Measurements from ENCODE around the gene CIAO3.

DNA sequence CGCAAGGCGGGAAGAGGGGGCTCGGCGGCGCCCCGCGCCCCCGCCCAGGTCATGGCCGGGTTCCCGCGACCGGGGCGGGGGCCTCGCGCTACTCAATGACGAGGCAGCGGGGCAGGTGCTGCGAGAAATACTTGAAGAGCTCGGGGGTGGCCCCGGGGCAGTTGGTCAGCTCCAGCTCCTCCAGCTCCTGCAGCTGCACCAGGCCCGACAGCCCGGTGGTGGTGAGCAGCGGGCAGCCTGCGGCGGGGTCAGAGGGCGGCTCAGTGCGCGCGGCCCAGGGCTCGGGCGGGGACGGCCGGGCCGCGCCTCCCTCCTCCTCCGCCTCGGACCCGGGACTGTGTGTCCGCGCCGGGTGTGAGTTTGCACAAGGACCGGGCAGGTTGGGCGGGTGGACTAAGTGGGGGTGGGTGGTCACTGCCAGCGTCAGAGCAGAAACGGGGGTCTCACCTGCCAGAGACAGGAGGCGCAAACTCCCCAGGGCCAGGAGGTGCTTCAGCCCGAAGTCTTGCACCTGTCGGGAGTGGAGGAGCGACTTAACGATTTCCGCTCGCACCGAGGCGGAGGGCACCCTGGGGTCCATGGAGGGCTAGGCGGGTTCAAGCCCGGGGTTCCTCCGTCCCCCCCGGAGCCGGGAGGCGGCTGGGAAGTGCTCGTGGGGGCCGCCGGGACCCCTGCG, 46.5 kb downstream of the CIAO3 start:
- TF ChIP-seq PPARA (CRISPR knock-in tag; IDR thresholded peaks at IDR 0.05; ENCODE audit: borderline replicate concordance) (no peak), CSDC2 (CRISPR knock-in tag; IDR thresholded peaks at IDR 0.05) (no peak), ZNF8 (CRISPR knock-in tag; IDR thresholded peaks at IDR 0.05) (no peak), GLIS3 (CRISPR knock-in tag; IDR thresholded peaks at IDR 0.05) (no peak), RARB (CRISPR knock-in tag; IDR thresholded peaks at IDR 0.05) (no peak), ZC3H10 (CRISPR knock-in tag; IDR thresholded peaks at IDR 0.05) (no peak), ZFP3 (CRISPR knock-in tag; IDR thresholded peaks at IDR 0.05) (no peak), ZNF70 (CRISPR knock-in tag; IDR thresholded peaks at IDR 0.05) (no peak), ARNTL (CRISPR knock-in tag; IDR thresholded peaks at IDR 0.05; ENCODE audit: borderline replicate concordance, low read depth) (no peak), TOX (CRISPR knock-in tag; IDR thresholded peaks at IDR 0.05; ENCODE audit: borderline replicate concordance) (no peak)
- TF ChIP-seq, protein P1, sequence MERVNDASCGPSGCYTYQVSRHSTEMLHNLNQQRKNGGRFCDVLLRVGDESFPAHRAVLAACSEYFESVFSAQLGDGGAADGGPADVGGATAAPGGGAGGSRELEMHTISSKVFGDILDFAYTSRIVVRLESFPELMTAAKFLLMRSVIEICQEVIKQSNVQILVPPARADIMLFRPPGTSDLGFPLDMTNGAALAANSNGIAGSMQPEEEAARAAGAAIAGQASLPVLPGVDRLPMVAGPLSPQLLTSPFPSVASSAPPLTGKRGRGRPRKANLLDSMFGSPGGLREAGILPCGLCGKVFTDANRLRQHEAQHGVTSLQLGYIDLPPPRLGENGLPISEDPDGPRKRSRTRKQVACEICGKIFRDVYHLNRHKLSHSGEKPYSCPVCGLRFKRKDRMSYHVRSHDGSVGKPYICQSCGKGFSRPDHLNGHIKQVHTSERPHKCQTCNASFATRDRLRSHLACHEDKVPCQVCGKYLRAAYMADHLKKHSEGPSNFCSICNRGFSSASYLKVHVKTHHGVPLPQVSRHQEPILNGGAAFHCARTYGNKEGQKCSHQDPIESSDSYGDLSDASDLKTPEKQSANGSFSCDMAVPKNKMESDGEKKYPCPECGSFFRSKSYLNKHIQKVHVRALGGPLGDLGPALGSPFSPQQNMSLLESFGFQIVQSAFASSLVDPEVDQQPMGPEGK (CRISPR knock-in tag; IDR thresholded peaks at IDR 0.05; ENCODE audit: borderline replicate concordance), result no peak
- TF ChIP-seq, protein P2, sequence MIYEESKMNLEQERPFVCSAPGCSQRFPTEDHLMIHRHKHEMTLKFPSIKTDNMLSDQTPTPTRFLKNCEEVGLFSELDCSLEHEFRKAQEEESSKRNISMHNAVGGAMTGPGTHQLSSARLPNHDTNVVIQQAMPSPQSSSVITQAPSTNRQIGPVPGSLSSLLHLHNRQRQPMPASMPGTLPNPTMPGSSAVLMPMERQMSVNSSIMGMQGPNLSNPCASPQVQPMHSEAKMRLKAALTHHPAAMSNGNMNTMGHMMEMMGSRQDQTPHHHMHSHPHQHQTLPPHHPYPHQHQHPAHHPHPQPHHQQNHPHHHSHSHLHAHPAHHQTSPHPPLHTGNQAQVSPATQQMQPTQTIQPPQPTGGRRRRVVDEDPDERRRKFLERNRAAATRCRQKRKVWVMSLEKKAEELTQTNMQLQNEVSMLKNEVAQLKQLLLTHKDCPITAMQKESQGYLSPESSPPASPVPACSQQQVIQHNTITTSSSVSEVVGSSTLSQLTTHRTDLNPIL (CRISPR knock-in tag; IDR thresholded peaks at IDR 0.05; ENCODE audit: low read depth), result no peak
- TF ChIP-seq, protein P3, sequence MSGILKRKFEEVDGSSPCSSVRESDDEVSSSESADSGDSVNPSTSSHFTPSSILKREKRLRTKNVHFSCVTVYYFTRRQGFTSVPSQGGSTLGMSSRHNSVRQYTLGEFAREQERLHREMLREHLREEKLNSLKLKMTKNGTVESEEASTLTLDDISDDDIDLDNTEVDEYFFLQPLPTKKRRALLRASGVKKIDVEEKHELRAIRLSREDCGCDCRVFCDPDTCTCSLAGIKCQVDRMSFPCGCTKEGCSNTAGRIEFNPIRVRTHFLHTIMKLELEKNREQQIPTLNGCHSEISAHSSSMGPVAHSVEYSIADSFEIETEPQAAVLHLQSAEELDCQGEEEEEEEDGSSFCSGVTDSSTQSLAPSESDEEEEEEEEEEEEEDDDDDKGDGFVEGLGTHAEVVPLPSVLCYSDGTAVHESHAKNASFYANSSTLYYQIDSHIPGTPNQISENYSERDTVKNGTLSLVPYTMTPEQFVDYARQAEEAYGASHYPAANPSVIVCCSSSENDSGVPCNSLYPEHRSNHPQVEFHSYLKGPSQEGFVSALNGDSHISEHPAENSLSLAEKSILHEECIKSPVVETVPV (CRISPR knock-in tag; IDR thresholded peaks at IDR 0.05), result no peak
